ENCODE results near the gene LHFPL4. TPM values are rescaled to one million over a fixed set of nuclear protein-coding genes. Genes with fewer than 3 reads are reported as not detected.

The LHFPL4 gene
- total RNA-seq (2014; rRNA removed; shearing (Covaris generic)), result not detected in 2 replicates

DNA sequence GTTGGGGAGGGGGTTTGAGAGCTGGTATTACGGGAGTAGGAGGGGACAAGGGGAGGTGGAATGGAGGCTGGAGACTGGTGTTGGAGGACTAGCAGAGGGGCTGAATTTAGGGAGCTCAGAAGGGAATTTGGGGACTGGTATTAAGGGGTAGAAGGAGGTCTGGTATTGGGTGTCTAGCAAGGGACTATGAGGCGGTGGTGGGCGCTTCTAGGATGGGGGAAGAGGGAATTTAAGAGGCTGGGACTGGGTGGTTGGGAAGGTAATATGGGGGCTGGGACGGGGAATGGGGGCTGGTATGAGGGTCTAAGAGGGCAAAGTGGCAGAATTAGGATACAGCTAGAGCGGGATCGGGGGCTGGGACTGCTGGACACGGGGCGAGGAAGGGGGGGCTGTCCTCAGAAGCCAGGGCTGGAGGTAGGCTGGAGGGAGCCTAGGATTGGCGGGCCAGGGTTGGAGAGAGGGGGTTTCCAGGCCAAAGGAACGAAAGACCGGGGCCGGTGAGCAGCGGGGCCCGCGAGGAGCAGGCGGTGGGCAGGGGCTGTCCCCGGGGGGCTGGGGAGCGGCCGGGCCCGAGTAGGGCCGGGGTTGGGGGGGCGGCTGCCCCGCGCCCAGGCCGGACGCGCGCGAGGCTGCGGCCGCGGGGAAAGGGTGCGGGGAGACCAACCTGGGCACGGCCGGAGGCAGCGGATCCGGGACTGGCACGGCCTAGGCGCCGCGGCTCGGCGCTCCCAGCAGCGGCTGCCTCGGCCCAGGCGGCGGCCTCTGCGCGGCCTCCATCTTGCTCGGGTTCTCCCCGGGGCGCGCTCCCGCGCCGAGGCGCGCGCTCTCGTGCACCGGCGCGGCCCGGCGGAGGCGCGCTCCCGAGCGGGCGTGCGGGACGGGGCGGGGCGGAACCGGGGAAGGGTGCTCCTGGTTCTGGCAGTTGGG is at the start of gene LHFPL4:
TSS of gene LHFPL4 (minus strand) at position 802 of the 927 bp plus-strand sequence. CDS start 1,143 bp downstream, outside the sequence.

Other genes with a start within 250 kb of the LHFPL4 start
- gene THUMPD3, start 190.8 kb downstream of the LHFPL4 start, total RNA-seq (2014; rRNA removed; shearing (Covaris generic)), result 51.9 and 59.8 TPM in 2 replicates
- gene SETD5, start 156.2 kb downstream of the LHFPL4 start, total RNA-seq (2014; rRNA removed; shearing (Covaris generic)), result 59.7 and 69.2 TPM in 2 replicates
- gene MTMR14, start 95.7 kb upstream of the LHFPL4 start, total RNA-seq (2014; rRNA removed; shearing (Covaris generic)), result 39.7 and 42.3 TPM in 2 replicates
- 0.05 and 0.11 TPM in 2 replicates for gene CPNE9, start 150.0 kb upstream of the LHFPL4 start, total RNA-seq (2014; rRNA removed; shearing (Covaris generic))
- 41.5 and 43.6 TPM in 2 replicates for gene BRPF1, start 177.9 kb upstream of the LHFPL4 start, total RNA-seq (2014; rRNA removed; shearing (Covaris generic))
- gene OGG1, start 196.1 kb upstream of the LHFPL4 start, total RNA-seq (2014; rRNA removed; shearing (Covaris generic)), result 36.4 and 39.3 TPM in 2 replicates
- gene CAMK1, start 216.1 kb upstream of the LHFPL4 start, total RNA-seq (2014; rRNA removed; shearing (Covaris generic)), result 2.7 and 4.7 TPM in 2 replicates
- gene TADA3, start 238.7 kb upstream of the LHFPL4 start, total RNA-seq (2014; rRNA removed; shearing (Covaris generic)), result 107 and 109 TPM in 2 replicates
- gene ARPC4, start 239.3 kb upstream of the LHFPL4 start, total RNA-seq (2014; rRNA removed; shearing (Covaris generic)), result 187 and 200 TPM in 2 replicates

Data from A375 (cell line).